Mucosa of descending colon (tissue), 3 donors: ENCODE measurements around the gene SCN4A. TPM values are rescaled to one million over a fixed set of nuclear protein-coding genes. Genes with fewer than 3 reads are reported as not detected.
"Not testable (repeated sequence)": the region's sequence is repeated elsewhere in the genome, so short reads cannot be mapped to it uniquely, and the experiment has no call there.

Source experiments
- ATAC-seq: fragments of 200-7000 bp; cut with Tn5 transposase; one replicate; pipeline ENCODE4 v1.9.1; 2020; ENCODE audit warnings: mild to moderate bottlenecking, moderate library complexity
- DNase-seq, 3 donors: peaks; one replicate each; pipeline ENCODE4 v3.0.0-alpha.2; 2020
- H3K36me3 ChIP-seq: fragments of 200-600 bp; one replicate; pipeline ENCODE4 v1.8.0; 2021; ENCODE audit warnings: low read depth, mild to moderate bottlenecking
- H3K4me1 ChIP-seq: fragments of 200-600 bp; one replicate; pipeline ENCODE4 v1.8.0; 2021; ENCODE audit warnings: low read depth, mild to moderate bottlenecking
- H3K4me3 ChIP-seq: fragments of 200-600 bp; one replicate; pipeline ENCODE4 v1.8.0; 2021; ENCODE audit warnings: mild to moderate bottlenecking
- H3K9me3 ChIP-seq: fragments of 200-600 bp; one replicate; pipeline ENCODE4 v1.8.0; 2021; ENCODE audit warnings: mild to moderate bottlenecking
- CTCF ChIP-seq: fragments of 200-600 bp; IDR thresholded peaks from one replicate; pipeline ENCODE4 v1.8.0; 2022; ENCODE audit warnings: antibody characterized with exemption, mild to moderate bottlenecking
- intact Hi-C, 2 donors: fragments of 100-400 bp; cut with DNase I in 1 of 2; cut with micrococcal nuclease in 1 of 2; formaldehyde crosslinking; loops; one replicate each; pipeline versions ENCODE4 v1.11.0 to v1.11.1; 2022; cut with DNase I, micrococcal nuclease
- total RNA-seq, 3 donors: library from RNA; stranded (reverse); fragmentation: NEBNext Ultra II Directional in 2 of 3; extraction: Animal tissue kit (Norgen Biotek cat#: 25700) in 2 of 3; gene quantifications; one replicate each; pipeline versions ENCODE4 v1.2.1 to v1.2.4, GENCODE V29; 2021 to 2023
- donor health status: DM: no; HTN: no; CAD: no; lungs with moderate emphysema.
- donor health status: DM: no; HTN: no; CAD: no.
- donor health status: DM: no; HTN: yes; CAD: no.

The SCN4A gene
- total RNA-seq, 3 donors from 2014 or later: 0.10 to 0.75 (median 0.22) TPM

DNA sequence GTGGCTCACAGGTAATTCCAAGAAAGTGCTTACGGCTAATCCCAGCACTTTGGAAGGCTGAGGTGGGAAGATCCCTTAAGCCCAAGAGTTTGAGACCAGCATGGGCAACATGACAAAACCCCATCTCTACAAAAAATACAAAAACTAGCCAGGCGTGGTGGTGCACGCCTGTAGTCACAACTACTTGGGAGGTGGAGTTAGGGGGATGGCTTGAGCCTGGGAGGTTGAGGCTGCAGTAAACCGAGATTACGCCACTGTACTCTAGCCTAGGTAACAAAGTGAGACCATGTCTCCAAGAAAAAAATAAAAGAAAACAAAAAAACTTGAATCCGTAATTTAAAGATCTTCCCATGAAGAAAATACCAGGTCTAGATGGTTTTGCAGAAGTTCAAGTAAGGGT, 42.7 kb upstream of the SCN4A start:
- Histone ChIP-seq H3K4me3 (no peak overlapping the region), H3K4me1 (no peaks in the 10 kb centered on the region), H3K36me3 (no peaks in the 10 kb centered on the region), H3K9me3 (no peaks in the 10 kb centered on the region)
- ATAC-seq: no peak
- no peak for TF ChIP-seq CTCF
- DNase-seq: no peak
- intact Hi-C loops: no loop called here

DNA sequence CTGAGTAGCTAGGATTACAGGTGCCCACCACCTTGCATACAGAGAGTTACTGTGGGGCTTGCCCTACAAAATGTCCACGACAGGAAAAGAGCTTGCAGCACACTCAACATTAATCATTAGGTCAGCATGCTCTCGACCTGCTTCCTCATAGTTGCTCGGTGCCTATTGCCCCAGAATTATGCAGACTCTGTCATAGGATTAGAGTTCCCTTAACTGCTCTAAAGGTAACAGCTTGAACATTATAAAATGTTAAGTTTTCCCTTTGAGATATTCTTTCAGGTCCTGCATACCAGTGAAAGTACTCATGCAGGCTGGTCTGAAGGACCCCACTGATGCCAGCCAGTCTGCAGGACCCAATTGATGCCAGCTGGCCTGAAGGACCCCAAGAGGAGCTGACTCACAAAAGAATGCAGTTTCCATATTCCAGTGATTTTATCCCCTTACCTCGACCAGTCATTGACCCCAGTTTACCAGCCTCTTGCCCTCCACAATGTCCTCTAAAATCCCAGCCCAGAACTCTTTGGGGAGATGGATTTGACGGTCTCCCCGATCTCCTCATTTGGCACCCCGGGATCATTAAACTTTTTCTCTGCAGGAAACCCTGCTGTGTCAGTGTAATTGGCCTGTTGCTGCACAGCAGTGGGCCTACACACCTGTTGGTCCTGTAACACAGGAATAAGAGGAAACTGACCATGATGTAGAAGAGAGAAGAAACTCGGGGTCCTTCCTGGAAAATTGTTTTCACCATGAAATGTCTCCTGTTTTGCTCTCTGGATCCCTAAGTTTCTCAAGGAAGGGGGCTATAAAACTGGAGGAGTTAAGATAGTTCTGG, 37.1 kb upstream of the SCN4A start:
- intact Hi-C loops: no loop called here
- Histone ChIP-seq H3K4me1 (peaks cover 9% of the 10 kb centered on the region), H3K36me3 (no peaks in the 10 kb centered on the region), H3K4me3 (no peak overlapping the region), H3K9me3 (no peaks in the 10 kb centered on the region)
- peak; percentile 18 for ATAC-seq
- TF ChIP-seq CTCF: no peak
- DNase-seq: no peak

DNA sequence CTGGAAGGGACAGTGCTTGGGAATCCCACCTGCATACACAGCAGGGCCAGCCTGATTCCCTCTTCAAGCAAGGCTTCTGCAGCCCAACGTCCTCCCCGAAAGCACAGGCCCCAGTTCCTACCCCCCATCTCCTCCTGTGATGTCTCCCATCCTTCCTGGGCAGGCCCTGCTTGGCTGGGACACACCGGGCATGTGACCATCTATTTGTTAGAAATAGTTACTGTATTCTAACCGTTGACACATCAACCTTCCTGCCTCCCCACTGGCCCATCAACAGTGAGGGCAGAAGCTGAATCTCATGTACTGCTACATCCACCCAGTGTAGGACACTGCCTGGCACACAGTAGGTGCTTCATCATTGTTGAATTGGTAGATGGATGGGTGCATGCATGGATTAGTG, 36.1 kb upstream of the SCN4A start:
- no peak for ATAC-seq
- no peak overlapping the region for H3K4me3 ChIP-seq
- intact Hi-C loops: no loop called here
- no peak for DNase-seq
- no peaks in the 10 kb centered on the region for H3K36me3 ChIP-seq
- no peaks in the 10 kb centered on the region for H3K9me3 ChIP-seq
- H3K4me1 ChIP-seq: peaks cover 9% of the 10 kb centered on the region
- no peak for TF ChIP-seq CTCF

DNA sequence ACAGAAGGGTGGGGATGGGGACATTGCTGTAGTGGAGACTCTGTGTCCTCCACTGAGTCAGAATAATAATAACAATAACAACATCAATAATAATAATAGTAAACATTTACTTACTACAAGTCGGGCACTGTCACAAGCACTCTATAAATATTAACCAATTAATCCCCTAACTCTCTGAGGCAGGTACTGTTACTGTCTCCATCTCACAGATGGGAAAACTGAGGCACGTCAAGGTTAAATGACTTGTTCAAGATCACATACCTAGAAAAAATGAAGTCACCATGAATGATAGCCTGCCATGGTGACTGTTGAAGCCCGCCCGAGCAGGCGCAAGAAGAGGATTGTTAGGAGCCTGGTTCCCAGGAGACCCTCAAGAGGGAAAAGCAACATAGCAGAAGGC, 35.6 kb upstream of the SCN4A start:
- Histone ChIP-seq H3K9me3 (no peaks in the 10 kb centered on the region), H3K4me3 (no peak overlapping the region), H3K36me3 (no peaks in the 10 kb centered on the region), H3K4me1 (peaks cover 9% of the 10 kb centered on the region)
- intact Hi-C loops: no loop called here
- ATAC-seq: no peak
- TF ChIP-seq CTCF: no peak
- no peak for DNase-seq

- Histone ChIP-seq H3K4me3 (no peak overlapping the region), H3K36me3 (no peaks in the 10 kb centered on the region), H3K9me3 (no peaks in the 10 kb centered on the region), H3K4me1 (peaks cover 9% of the 10 kb centered on the region)
- no peak for DNase-seq
- ATAC-seq: peak; percentile 50
- intact Hi-C loops: no loop called here
- TF ChIP-seq CTCF: no peak
Observed at GRCh38 chr17:64007838-64008282, 35.1 kb upstream of the SCN4A start.

DNA sequence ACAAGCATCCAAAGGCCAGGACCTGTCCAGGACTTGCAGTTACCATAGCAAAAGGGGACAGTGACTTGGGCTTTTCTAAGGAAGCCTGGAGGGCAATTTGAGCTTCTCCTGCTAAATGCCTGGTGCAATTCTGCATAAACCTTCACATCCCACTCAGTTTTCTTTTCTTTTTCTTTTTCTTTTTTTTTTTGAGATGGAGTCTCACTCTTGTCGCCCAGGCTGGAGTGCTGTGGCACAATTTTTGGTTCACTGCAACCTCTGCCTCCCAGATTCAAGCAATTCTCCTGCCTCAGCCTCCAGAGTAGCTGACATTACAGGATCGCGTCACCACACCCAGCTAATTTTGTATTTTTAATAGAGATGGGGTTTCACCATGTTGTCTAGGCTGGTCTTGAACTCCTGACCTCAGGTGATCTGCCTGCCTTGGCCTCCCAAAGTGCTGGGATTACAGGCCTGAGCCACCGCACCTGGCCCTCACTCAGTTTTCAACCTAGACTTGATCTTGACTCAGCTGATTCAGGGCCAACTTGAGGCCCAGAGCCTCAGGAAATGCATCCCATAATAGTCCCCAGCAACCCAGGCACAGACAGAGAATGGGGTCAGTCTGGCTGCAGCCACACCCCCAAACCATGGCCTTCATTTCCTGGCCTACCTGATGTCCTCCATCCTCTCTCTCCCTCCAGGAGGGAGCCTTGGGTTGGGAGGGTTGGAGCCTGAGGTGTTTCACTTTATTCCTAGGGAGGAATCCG, 34.5 kb upstream of the SCN4A start:
- DNase-seq, intact Hi-C loops, ATAC-seq, H3K4me1 ChIP-seq, H3K36me3 ChIP-seq, H3K4me3 ChIP-seq, H3K9me3 ChIP-seq: not testable (repeated sequence)
